ENCODE data around the gene FGD5. TPM values are rescaled to one million over a fixed set of nuclear protein-coding genes. Genes with fewer than 3 reads are reported as not detected.
"Not testable (repeated sequence)": the region's sequence is repeated elsewhere in the genome, so short reads cannot be mapped to it uniquely, and the experiment has no call there.

FGD5 gene
- total and polyA plus RNA-seq, 2 experiments from 2014 or later: 0.59 to 1.1 TPM

GRCh38 chr3:14902719-14903118 is 84.0 kb downstream of the FGD5 start:
- Histone ChIP-seq H3K4me3 (no peak overlapping the region), H3K27me3 (no peaks in the 10 kb centered on the region), H3K36me3 (no peaks in the 10 kb centered on the region), H3K4me1 (ENCODE audit: low read depth) (no peaks in the 10 kb centered on the region), H3K9me3 (ENCODE audit: low read depth) (no peaks in the 10 kb centered on the region), H3K27ac (no peak overlapping the region)
- TF ChIP-seq, protein P1, sequence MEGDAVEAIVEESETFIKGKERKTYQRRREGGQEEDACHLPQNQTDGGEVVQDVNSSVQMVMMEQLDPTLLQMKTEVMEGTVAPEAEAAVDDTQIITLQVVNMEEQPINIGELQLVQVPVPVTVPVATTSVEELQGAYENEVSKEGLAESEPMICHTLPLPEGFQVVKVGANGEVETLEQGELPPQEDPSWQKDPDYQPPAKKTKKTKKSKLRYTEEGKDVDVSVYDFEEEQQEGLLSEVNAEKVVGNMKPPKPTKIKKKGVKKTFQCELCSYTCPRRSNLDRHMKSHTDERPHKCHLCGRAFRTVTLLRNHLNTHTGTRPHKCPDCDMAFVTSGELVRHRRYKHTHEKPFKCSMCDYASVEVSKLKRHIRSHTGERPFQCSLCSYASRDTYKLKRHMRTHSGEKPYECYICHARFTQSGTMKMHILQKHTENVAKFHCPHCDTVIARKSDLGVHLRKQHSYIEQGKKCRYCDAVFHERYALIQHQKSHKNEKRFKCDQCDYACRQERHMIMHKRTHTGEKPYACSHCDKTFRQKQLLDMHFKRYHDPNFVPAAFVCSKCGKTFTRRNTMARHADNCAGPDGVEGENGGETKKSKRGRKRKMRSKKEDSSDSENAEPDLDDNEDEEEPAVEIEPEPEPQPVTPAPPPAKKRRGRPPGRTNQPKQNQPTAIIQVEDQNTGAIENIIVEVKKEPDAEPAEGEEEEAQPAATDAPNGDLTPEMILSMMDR (IDR thresholded peaks at IDR 0.05; ENCODE audit: low read depth, low read length): no peak
- peak in 1 of 2 donors; percentile 11 for DNase-seq (ENCODE audit: low read depth in 1 of 2, low spot score in 1 of 2)

GRCh38 chr3:14903501-14903900 is 84.7 kb downstream of the FGD5 start:
- DNase-seq (ENCODE audit: low read depth in 1 of 2, low spot score in 1 of 2); H3K27ac ChIP-seq; H3K27me3 ChIP-seq; H3K4me3 ChIP-seq; H3K4me1 ChIP-seq (ENCODE audit: low read depth); H3K36me3 ChIP-seq; H3K9me3 ChIP-seq (ENCODE audit: low read depth): not testable (repeated sequence)

DNA sequence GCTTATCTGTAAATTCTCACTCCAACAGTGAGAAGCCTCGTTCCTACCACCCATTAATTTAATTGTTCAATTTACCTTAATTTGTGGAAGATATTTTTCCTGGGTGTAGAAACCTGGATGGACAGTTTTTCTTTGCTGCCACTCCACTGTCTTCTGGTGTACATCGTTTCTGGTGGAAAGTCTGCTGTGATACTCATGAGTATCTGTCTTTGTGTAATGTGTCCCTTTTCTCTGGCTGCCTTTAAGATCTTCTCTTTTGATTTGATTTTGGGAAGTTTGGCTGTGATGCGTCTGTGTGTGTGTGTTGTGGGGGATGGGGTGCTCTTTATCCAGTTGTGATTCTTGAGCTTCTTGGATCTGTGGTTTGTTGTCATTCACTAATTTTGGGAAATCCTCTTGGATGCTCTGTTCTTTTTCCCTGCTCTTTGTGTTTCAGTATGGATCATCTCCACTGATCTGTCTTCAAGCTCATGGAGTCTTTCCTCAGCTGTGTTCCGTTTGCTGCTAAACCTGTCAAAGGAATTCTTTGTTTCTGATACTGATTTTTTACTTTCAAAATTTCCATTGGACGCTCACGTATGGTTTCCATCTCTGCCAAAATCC is 86.4 kb downstream of the FGD5 start:
- Histone ChIP-seq H3K4me1 (ENCODE audit: low read depth) (no peaks in the 10 kb centered on the region), H3K4me3 (no peak overlapping the region), H3K36me3 (no peaks in the 10 kb centered on the region), H3K27me3 (no peaks in the 10 kb centered on the region), H3K9me3 (ENCODE audit: low read depth) (no peaks in the 10 kb centered on the region), H3K27ac (no peak overlapping the region)
- TF ChIP-seq, protein P1 (IDR thresholded peaks at IDR 0.05; ENCODE audit: low read depth, low read length): no peak
- no peak for DNase-seq (ENCODE audit: low read depth in 1 of 2, low spot score in 1 of 2)

DNA sequence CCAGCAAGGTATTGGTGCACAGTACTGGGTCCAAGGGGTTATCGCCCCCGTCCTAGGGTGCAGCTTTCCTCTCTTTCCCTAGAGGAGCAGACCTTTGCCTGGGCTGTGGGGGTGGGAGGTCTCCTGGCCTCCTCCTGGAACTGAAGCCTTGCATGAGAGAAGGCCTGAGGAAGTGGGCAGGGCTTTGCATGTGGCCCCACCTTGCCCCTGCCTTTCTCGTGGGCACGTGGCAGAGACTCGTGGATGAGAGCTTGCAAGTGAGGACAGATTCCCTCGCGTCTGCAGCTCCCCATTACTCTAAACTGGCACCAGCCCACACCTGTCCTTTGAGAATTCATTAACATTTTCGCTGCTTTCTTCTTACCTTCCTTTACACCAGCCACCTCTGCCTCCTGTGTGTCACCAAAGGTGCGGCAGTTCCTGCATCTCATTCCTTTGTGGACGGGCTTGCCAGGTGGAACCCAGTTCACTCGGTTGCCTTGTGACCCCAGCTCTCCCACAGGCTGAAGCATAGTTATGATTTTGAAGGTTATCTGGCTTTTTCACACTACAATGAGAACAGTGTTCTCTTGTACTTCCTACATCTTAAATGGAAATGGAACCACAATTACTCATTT is 87.7 kb downstream of the FGD5 start:
- TF ChIP-seq, protein P1 (IDR thresholded peaks at IDR 0.05; ENCODE audit: low read depth, low read length): no peak
- Histone ChIP-seq H3K27ac (no peak overlapping the region), H3K27me3 (no peaks in the 10 kb centered on the region), H3K4me3 (no peak overlapping the region), H3K9me3 (ENCODE audit: low read depth) (no peaks in the 10 kb centered on the region), H3K4me1 (ENCODE audit: low read depth) (no peaks in the 10 kb centered on the region), H3K36me3 (no peaks in the 10 kb centered on the region)
- no peak for DNase-seq (ENCODE audit: low read depth in 1 of 2, low spot score in 1 of 2)

DNA sequence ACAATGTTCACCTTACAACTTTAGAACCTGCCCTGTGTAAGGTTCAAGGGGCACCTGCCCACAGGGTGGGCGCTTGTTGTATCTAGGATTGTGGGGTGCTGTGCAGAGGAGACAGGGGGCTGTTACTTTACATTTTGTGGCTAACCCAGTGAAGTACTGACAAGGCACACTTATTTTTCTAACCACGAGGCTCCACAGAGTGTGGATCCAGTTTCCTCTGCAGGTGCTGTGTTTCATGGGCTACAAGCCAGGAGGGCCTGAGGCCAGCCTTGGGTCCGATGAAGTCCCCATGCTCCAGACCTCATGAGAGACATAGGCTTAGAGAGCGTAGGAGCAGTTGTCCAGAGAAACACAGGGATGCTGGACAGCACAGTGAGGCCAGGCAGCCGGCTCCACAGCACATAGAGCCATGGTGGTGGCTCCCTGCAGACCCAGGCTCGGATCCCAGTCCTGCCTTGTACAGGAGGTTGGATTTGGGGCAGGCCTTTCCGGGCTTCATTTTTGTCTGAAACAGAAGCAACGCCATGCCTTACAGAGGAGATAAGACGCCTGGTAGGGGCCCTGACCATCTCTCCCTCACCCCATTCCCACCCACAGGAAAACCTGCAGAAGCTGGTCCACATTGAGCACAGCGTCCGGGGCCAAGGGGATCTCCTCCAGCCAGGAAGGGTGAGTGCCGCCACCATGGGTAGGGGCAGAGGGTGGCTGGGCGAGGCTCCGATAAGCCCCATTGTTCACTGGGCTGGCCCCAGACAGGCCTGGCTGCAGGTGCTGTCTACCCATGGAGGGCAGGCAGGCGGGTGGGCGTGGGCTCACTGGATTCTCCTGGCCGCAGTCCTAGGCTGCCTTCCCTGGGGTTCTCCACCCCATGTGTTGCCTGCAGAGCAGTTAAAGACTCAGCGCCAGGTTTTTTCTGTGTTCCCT is 88.5 kb downstream of the FGD5 start:
- Histone ChIP-seq H3K9me3 (ENCODE audit: low read depth) (no peaks in the 10 kb centered on the region), H3K36me3 (no peaks in the 10 kb centered on the region), H3K27ac (no peak overlapping the region), H3K27me3 (no peaks in the 10 kb centered on the region), H3K4me3 (no peak overlapping the region), H3K4me1 (ENCODE audit: low read depth) (no peaks in the 10 kb centered on the region)
- TF ChIP-seq, protein P1 (IDR thresholded peaks at IDR 0.05; ENCODE audit: low read depth, low read length): no peak
- no peak for DNase-seq (ENCODE audit: low read depth in 1 of 2, low spot score in 1 of 2)

DNA sequence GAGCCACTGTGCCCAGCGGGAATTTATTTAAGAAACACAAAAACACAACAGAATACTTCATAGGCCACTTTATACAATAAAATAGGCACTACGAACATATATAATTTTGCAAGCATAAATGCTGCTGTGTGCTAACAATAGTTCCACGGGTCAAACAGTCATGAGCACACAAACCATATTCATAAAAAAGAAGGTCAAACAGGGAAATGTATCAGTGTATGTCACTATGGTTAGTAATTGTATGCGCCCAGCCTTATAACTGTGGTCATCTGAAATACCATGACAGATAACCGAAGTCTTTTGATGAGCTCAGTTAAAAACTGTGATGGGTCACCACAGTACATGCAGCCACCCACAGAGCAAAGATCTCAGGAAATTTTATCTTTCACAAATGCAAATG is 90.5 kb downstream of the FGD5 start:
- Histone ChIP-seq H3K9me3 (ENCODE audit: low read depth) (no peaks in the 10 kb centered on the region), H3K27me3 (no peaks in the 10 kb centered on the region), H3K4me3 (no peak overlapping the region), H3K4me1 (ENCODE audit: low read depth) (no peaks in the 10 kb centered on the region), H3K27ac (no peak overlapping the region), H3K36me3 (no peaks in the 10 kb centered on the region)
- DNase-seq (ENCODE audit: low read depth in 1 of 2, low spot score in 1 of 2): no peak
- TF ChIP-seq, protein P1 (IDR thresholded peaks at IDR 0.05; ENCODE audit: low read depth, low read length): no peak
